ENCODE results near the gene RPS18.
A peak's percentile ranks its signal among the peaks of the same experiment; 100 is the strongest.

Gene RPS18

DNA sequence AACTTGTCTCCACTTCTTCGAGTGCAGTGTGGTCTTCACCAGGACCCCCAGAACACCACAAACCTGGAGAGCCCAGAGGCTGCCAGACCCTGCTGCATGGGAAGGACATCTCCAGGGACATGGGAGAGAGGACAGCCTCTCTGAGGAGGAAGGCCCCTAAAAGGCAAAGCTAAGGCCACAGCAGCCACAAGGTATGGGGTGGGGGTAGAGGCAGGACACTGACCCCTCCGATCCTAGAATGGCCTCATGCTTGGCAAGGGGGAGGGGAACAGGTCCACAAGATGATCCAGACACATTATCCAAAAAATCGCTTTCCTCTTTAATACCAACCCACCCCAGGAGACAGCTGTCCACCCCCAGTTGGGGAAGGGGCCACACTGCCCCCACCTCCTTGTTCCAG is 6.9 kb downstream of the RPS18 start:
- Histone ChIP-seq H3K4me3 (replicated peaks; ENCODE audit: insufficient read depth, low read length) (no peak overlapping the region), H3K27me3 (ENCODE audit: insufficient read depth, poor library complexity, severe bottlenecking) (no peaks in the 10 kb centered on the region), H3K27ac (replicated peaks) (no peak overlapping the region)
- TF ChIP-seq POLR2AphosphoS5 (IDR thresholded peaks at IDR 0.05; ENCODE audit: low read depth) (no peak; the same call in 1 of the 2 replicates), GABPA (IDR thresholded peaks at IDR 0.05; ENCODE audit: low read depth) (no peak), SPI1 (IDR thresholded peaks at IDR 0.05; ENCODE audit: borderline replicate concordance, low read depth) (no peak)
- TF ChIP-seq, protein P1, sequence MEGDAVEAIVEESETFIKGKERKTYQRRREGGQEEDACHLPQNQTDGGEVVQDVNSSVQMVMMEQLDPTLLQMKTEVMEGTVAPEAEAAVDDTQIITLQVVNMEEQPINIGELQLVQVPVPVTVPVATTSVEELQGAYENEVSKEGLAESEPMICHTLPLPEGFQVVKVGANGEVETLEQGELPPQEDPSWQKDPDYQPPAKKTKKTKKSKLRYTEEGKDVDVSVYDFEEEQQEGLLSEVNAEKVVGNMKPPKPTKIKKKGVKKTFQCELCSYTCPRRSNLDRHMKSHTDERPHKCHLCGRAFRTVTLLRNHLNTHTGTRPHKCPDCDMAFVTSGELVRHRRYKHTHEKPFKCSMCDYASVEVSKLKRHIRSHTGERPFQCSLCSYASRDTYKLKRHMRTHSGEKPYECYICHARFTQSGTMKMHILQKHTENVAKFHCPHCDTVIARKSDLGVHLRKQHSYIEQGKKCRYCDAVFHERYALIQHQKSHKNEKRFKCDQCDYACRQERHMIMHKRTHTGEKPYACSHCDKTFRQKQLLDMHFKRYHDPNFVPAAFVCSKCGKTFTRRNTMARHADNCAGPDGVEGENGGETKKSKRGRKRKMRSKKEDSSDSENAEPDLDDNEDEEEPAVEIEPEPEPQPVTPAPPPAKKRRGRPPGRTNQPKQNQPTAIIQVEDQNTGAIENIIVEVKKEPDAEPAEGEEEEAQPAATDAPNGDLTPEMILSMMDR (IDR thresholded peaks at IDR 0.05; ENCODE audit: insufficient read depth, low read length): no peak
- TF ChIP-seq, protein P2, sequence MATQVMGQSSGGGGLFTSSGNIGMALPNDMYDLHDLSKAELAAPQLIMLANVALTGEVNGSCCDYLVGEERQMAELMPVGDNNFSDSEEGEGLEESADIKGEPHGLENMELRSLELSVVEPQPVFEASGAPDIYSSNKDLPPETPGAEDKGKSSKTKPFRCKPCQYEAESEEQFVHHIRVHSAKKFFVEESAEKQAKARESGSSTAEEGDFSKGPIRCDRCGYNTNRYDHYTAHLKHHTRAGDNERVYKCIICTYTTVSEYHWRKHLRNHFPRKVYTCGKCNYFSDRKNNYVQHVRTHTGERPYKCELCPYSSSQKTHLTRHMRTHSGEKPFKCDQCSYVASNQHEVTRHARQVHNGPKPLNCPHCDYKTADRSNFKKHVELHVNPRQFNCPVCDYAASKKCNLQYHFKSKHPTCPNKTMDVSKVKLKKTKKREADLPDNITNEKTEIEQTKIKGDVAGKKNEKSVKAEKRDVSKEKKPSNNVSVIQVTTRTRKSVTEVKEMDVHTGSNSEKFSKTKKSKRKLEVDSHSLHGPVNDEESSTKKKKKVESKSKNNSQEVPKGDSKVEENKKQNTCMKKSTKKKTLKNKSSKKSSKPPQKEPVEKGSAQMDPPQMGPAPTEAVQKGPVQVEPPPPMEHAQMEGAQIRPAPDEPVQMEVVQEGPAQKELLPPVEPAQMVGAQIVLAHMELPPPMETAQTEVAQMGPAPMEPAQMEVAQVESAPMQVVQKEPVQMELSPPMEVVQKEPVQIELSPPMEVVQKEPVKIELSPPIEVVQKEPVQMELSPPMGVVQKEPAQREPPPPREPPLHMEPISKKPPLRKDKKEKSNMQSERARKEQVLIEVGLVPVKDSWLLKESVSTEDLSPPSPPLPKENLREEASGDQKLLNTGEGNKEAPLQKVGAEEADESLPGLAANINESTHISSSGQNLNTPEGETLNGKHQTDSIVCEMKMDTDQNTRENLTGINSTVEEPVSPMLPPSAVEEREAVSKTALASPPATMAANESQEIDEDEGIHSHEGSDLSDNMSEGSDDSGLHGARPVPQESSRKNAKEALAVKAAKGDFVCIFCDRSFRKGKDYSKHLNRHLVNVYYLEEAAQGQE (IDR thresholded peaks at IDR 0.05; ENCODE audit: insufficient replicate concordance, low read depth): no peak
- no peak for DNase-seq (ENCODE audit: low read depth in 1 of 2, low spot score in 1 of 2)

DNA sequence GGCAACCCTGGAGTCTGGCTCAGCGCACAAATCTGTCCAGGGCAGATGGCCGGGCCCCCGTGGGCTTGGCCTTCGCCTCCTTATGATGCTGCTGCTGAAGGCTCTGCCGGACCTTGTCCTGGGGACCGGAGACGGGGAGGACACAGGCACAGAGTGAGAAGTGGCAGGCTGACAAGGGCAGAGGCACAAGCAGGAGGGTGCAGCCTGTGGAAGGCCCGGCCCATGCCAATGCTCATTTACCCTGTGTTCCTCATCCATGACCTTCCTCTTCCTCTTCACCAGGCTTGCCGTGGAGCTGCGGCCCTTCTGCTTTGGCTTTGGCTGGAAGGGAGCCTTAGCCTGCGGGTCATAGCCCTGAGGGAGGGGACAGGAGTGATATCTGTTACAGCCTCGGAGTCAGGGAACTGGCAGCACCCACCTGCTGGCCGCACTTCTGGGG is 7.4 kb downstream of the RPS18 start:
- TF ChIP-seq POLR2AphosphoS5 (IDR thresholded peaks at IDR 0.05; ENCODE audit: low read depth) (no peak), SPI1 (IDR thresholded peaks at IDR 0.05; ENCODE audit: borderline replicate concordance, low read depth) (no peak), GABPA (IDR thresholded peaks at IDR 0.05; ENCODE audit: low read depth) (no peak)
- TF ChIP-seq, protein P1 (IDR thresholded peaks at IDR 0.05; ENCODE audit: insufficient read depth, low read length): no peak
- TF ChIP-seq, protein P2 (IDR thresholded peaks at IDR 0.05; ENCODE audit: insufficient replicate concordance, low read depth): no peak
- no peak overlapping the region for H3K4me3 ChIP-seq (replicated peaks; ENCODE audit: insufficient read depth, low read length)
- no peak overlapping the region for H3K27ac ChIP-seq (replicated peaks)
- DNase-seq (ENCODE audit: low read depth in 1 of 2, low spot score in 1 of 2): peak in 1 of 2 experiments; percentile 21
- no peaks in the 10 kb centered on the region for H3K27me3 ChIP-seq (ENCODE audit: insufficient read depth, poor library complexity, severe bottlenecking)

DNA sequence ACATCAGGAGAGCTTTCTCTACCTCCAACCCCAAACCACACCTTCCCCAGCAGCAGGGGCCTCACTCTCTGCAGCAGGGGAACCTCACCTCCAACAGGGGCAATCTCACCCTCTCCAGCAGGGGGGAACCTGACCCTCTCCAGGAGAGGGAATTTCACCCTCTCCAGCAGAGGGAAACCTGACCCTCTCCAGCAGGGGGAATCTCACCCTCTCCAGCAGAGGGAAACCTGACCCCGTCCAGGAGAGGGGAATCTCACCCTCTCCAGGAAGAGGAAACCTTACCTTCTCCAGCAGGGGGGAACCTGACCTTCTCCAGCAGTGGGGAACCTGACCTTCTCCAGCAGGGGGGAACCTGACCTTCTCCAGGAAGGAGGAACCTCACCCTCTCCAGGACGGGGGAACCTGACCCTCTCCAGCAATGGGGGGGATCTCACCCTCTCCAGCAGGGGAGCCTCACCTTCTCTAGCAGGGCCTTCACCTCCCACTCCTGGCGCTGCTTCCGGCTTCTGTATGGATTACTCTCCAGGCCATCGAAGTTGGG is 8.2 kb downstream of the RPS18 start:
- TF ChIP-seq, protein P1 (IDR thresholded peaks at IDR 0.05; ENCODE audit: insufficient read depth, low read length): peak; percentile 44
- TF ChIP-seq, protein P2 (IDR thresholded peaks at IDR 0.05; ENCODE audit: insufficient replicate concordance, low read depth): no peak
- Histone ChIP-seq H3K27me3 (ENCODE audit: insufficient read depth, poor library complexity, severe bottlenecking) (no peaks in the 10 kb centered on the region), H3K4me3 (replicated peaks; ENCODE audit: insufficient read depth, low read length) (no peak overlapping the region), H3K27ac (replicated peaks) (no peak overlapping the region)
- peak in 1 of 2 experiments; percentile 49 for DNase-seq (ENCODE audit: low read depth in 1 of 2, low spot score in 1 of 2)
